Gastroesophageal sphincter (tissue), 3 donors: ENCODE results near the gene NPHP4.

Source experiments
- CTCF ChIP-seq, 4 experiments: fragments of 200-600 bp in 2 of 4; fragments of 450-650 bp in 2 of 4; sonication (generic) in 1 of 4; IDR thresholded peaks; one replicate each; pipeline ENCODE4 v1.5.1; 2017 to 2019; ENCODE audit warnings: antibody characterized with exemption in 4 of 4, mild to moderate bottlenecking in 2 of 4, moderate library complexity in 2 of 4
- EP300 ChIP-seq: sonication (generic); formaldehyde crosslinking; IDR thresholded peaks from one replicate; pipeline ENCODE4 v1.6.1; 2017; ENCODE audit warnings: antibody characterized with exemption, mild to moderate bottlenecking
- POLR2AphosphoS5 ChIP-seq: sonication (generic); formaldehyde crosslinking; IDR thresholded peaks from one replicate; pipeline ENCODE4 v1.6.1; 2017; ENCODE audit warnings: antibody characterized with exemption

- TF ChIP-seq CTCF (IDR thresholded peaks at IDR 0.05) (no peak), POLR2AphosphoS5 (no peak), EP300 (no peak)
Measured at GRCh38 chr1:5949085-5949760, 43.0 kb downstream of the NPHP4 start.
